ENCODE measurements around the gene FUNDC2. TPM values are rescaled to one million over a fixed set of nuclear protein-coding genes. Genes with fewer than 3 reads are reported as not detected.

FUNDC2 gene
- polyA plus RNA-seq, 1 donor = 126 TPM

- DNase-seq (ENCODE audit: low read depth) = no peak
These were observed 42.8 kb downstream of the FUNDC2 start for GRCh38 chrX:155069414-155069813.

- no peak for DNase-seq (ENCODE audit: low read depth)
These were observed 43.4 kb downstream of the FUNDC2 start for GRCh38 chrX:155070038-155070437.

GRCh38 chrX:155070663-155070974 lies 44.0 kb downstream of the FUNDC2 start:
- DNase-seq (ENCODE audit: low read depth) = no peak

GRCh38 chrX:155070975-155071693 lies 44.5 kb downstream of the FUNDC2 start, which contains the start of the genes BRCC3, CMC4 and MTCP1:
Gene BRCC3 (plus strand): TSS chrX:155071508. CDS start chrX:155071528, 20 bp downstream.
Gene CMC4 (minus strand): TSS chrX:155071136. CDS start chrX:155064023, 7,113 bp downstream.
Gene MTCP1 (minus strand): TSS chrX:155071136. CDS start chrX:155066010, 5,126 bp downstream.
- DNase-seq (ENCODE audit: low read depth) = peak; percentile 46

- no peak for DNase-seq (ENCODE audit: low read depth)
These were observed 45.1 kb downstream of the FUNDC2 start for GRCh38 chrX:155071694-155072280.

GRCh38 chrX:155086202-155086840 lies 59.7 kb downstream of the FUNDC2 start:
- no peak for DNase-seq (ENCODE audit: low read depth)

- DNase-seq (ENCODE audit: low read depth) = no peak
These were observed 60.5 kb downstream of the FUNDC2 start for GRCh38 chrX:155086961-155087735.

- DNase-seq (ENCODE audit: low read depth) = no peak
These were observed 67.9 kb downstream of the FUNDC2 start for GRCh38 chrX:155094468-155095061.

GRCh38 chrX:155105919-155106318 lies 79.3 kb downstream of the FUNDC2 start:
- no peak for DNase-seq (ENCODE audit: low read depth)

GRCh38 chrX:155108427-155108826 lies 81.8 kb downstream of the FUNDC2 start:
- DNase-seq (ENCODE audit: low read depth) = no peak

Other genes with a start within 250 kb of the FUNDC2 start
- gene MPP1, start 221.4 kb upstream of the FUNDC2 start, polyA plus RNA-seq (ENCODE audit: insufficient read length) = 17.6 TPM
- not detected for gene SMIM9, start 192.2 kb upstream of the FUNDC2 start, polyA plus RNA-seq (ENCODE audit: insufficient read length)
- 8.1 TPM for gene F8A1, start 140.5 kb upstream of the FUNDC2 start, polyA plus RNA-seq (ENCODE audit: insufficient read length)
- gene F8, start 4.1 kb upstream of the FUNDC2 start, polyA plus RNA-seq (ENCODE audit: insufficient read length) = 5.1 TPM
- 6.8 TPM for gene CMC4, start 44.3 kb downstream of the FUNDC2 start, polyA plus RNA-seq (ENCODE audit: insufficient read length)
- 16.2 TPM for gene MTCP1, start 44.3 kb downstream of the FUNDC2 start, polyA plus RNA-seq (ENCODE audit: insufficient read length)
- gene BRCC3, start 44.7 kb downstream of the FUNDC2 start, polyA plus RNA-seq (ENCODE audit: insufficient read length) = 15.8 TPM
- gene VBP1, start 189.6 kb downstream of the FUNDC2 start, polyA plus RNA-seq (ENCODE audit: insufficient read length) = 57.3 TPM
- gene RAB39B, start 237.6 kb downstream of the FUNDC2 start, polyA plus RNA-seq (ENCODE audit: insufficient read length) = 0.43 TPM

Measured in forelimb muscle (tissue), 1 donor.